Measurements from ENCODE around the gene SPIN3.
"Not testable (repeated sequence)": the region's sequence is repeated elsewhere in the genome, so short reads cannot be mapped to it uniquely, and the experiment has no call there.

The SPIN3 gene

GRCh38 chrX:56975611-56976010 lies 19.7 kb downstream of the SPIN3 start:
- TF ChIP-seq CTCF (IDR thresholded peaks at IDR 0.05; ENCODE audit: insufficient read depth, low read depth, low read length, missing control alignments): no peak
- no peak overlapping the region for H3K4me3 ChIP-seq (ENCODE audit: low read depth, low read length)
- no peak for DNase-seq (ENCODE audit: low read depth)

GRCh38 chrX:56974408-56974807 lies 20.9 kb downstream of the SPIN3 start:
- DNase-seq (ENCODE audit: low read depth): no peak
- no peak overlapping the region for H3K4me3 ChIP-seq (ENCODE audit: low read depth, low read length)
- no peak for TF ChIP-seq CTCF (IDR thresholded peaks at IDR 0.05; ENCODE audit: insufficient read depth, low read depth, low read length, missing control alignments)

- DNase-seq (ENCODE audit: low read depth): no peak
- no peak overlapping the region for H3K4me3 ChIP-seq (ENCODE audit: low read depth, low read length)
- TF ChIP-seq CTCF (IDR thresholded peaks at IDR 0.05; ENCODE audit: insufficient read depth, low read depth, low read length, missing control alignments): no peak
Observed at GRCh38 chrX:56969559-56969958, 25.8 kb downstream of the SPIN3 start.

GRCh38 chrX:56968980-56969379 lies 26.4 kb downstream of the SPIN3 start:
- DNase-seq (ENCODE audit: low read depth): no peak
- no peak overlapping the region for H3K4me3 ChIP-seq (ENCODE audit: low read depth, low read length)
- no peak for TF ChIP-seq CTCF (IDR thresholded peaks at IDR 0.05; ENCODE audit: insufficient read depth, low read depth, low read length, missing control alignments)

- H3K4me3 ChIP-seq (ENCODE audit: low read depth, low read length): no peak overlapping the region
- TF ChIP-seq CTCF (IDR thresholded peaks at IDR 0.05; ENCODE audit: insufficient read depth, low read depth, low read length, missing control alignments): no peak
- no peak for DNase-seq (ENCODE audit: low read depth)
Observed at GRCh38 chrX:56963377-56963776, 32.0 kb downstream of the SPIN3 start.

- DNase-seq (ENCODE audit: low read depth): no peak
- no peak for TF ChIP-seq CTCF (IDR thresholded peaks at IDR 0.05; ENCODE audit: insufficient read depth, low read depth, low read length, missing control alignments)
Observed at GRCh38 chrX:56947699-56948098, 47.6 kb downstream of the SPIN3 start.

GRCh38 chrX:56946201-56946600 lies 49.1 kb downstream of the SPIN3 start:
- not testable (repeated sequence) for DNase-seq (ENCODE audit: low read depth); H3K4me3 ChIP-seq (ENCODE audit: low read depth, low read length)

More at GRCh38 chrX:56947699-56948098, 47.6 kb downstream of the SPIN3 start:
- H3K4me3 ChIP-seq (ENCODE audit: low read depth, low read length): no peak overlapping the region

GRCh38 chrX:56945226-56945625 lies 50.1 kb downstream of the SPIN3 start:
- not testable (repeated sequence) for H3K4me3 ChIP-seq (ENCODE audit: low read depth, low read length); DNase-seq (ENCODE audit: low read depth)

Measured in GM12865 (cell line).